Measurements from ENCODE around the gene ETV6. TPM values are rescaled to one million over a fixed set of nuclear protein-coding genes. Genes with fewer than 3 reads are reported as not detected.
A peak's percentile ranks its signal among the peaks of the same experiment; 100 is the strongest.

The ETV6 gene
- total and polyA plus RNA-seq, 12 donors, result 2.7 to 33.5 (median 15.2) TPM

- no peak for TF ChIP-seq CTCF (IDR thresholded peaks at IDR 0.05)
- peak overlapping the region in 1 of 10 donors; percentile 44 for H3K27ac ChIP-seq
- intact Hi-C loops (cut with DNase I), result no loop called here
- peak in 2 of 8 donors; percentile 34 to 37 for ATAC-seq
- H3K36me3 ChIP-seq, result no peaks in the 10 kb centered on the region
- H3K27me3 ChIP-seq, result no peaks in the 10 kb centered on the region
- WGBS, 2 donors, result 69 to 71% methylated on average over 10 of the region's 10 CpGs
- no peak overlapping the region for H3K4me3 ChIP-seq
- DNase-seq, result no peak
- peaks cover 0 to 9% (median 0%) of the 10 kb centered on the region in 9 donors for H3K4me1 ChIP-seq
- no peaks in the 10 kb centered on the region for H3K9me3 ChIP-seq
Observed at GRCh38 chr12:11607313-11608081, 42.0 kb upstream of the ETV6 start.

- WGBS, 2 donors, result 83 to 88% methylated on average over 4 of the region's 4 CpGs
- ATAC-seq, result no peak
- no peak for TF ChIP-seq CTCF (IDR thresholded peaks at IDR 0.05)
- H3K4me1 ChIP-seq, result peaks cover 0 to 9% (median 0%) of the 10 kb centered on the region in 9 donors
- DNase-seq, result no peak
- H3K27ac ChIP-seq, result no peak overlapping the region
- intact Hi-C loops (cut with DNase I), result no loop called here
- no peaks in the 10 kb centered on the region for H3K36me3 ChIP-seq
- no peak overlapping the region for H3K4me3 ChIP-seq
- no peaks in the 10 kb centered on the region for H3K9me3 ChIP-seq
- no peaks in the 10 kb centered on the region for H3K27me3 ChIP-seq
Observed at GRCh38 chr12:11609045-11609444, 40.4 kb upstream of the ETV6 start.

GRCh38 chr12:11615481-11615880 is 34.0 kb upstream of the ETV6 start:
- Histone ChIP-seq H3K27me3 (no peaks in the 10 kb centered on the region), H3K4me1 (no peaks in the 10 kb centered on the region), H3K4me3 (no peak overlapping the region), H3K27ac (no peak overlapping the region), H3K9me3 (no peaks in the 10 kb centered on the region), H3K36me3 (no peaks in the 10 kb centered on the region)
- intact Hi-C loops (cut with DNase I), result no loop called here
- no peak for TF ChIP-seq CTCF (IDR thresholded peaks at IDR 0.05)
- no peak for DNase-seq
- 94 to 95% methylated on average over 1 of the region's 1 CpG for WGBS, 2 donors
- no peak for ATAC-seq

GRCh38 chr12:11618046-11618445 is 31.4 kb upstream of the ETV6 start:
- Histone ChIP-seq H3K4me1 (peaks cover 0 to 10% (median 0%) of the 10 kb centered on the region in 9 donors), H3K9me3 (no peaks in the 10 kb centered on the region), H3K4me3 (no peak overlapping the region), H3K27ac (no peak overlapping the region), H3K27me3 (no peaks in the 10 kb centered on the region), H3K36me3 (no peaks in the 10 kb centered on the region)
- DNase-seq, result no peak
- no peak for ATAC-seq
- intact Hi-C loops (cut with DNase I), result no loop called here
- TF ChIP-seq CTCF (IDR thresholded peaks at IDR 0.05), result no peak
